GM19452 (cell line): ENCODE measurements around the gene CCL16.

Experiments
- ATAC-seq: cut with Tn5 transposase; IDR thresholded peaks from one replicate; pipeline ENCODE4 v1.9.1; 2021; ENCODE audit not compliant: unreplicated experiment

The CCL16 gene

GRCh38 chr17:35988164-35988563 lies 6.9 kb upstream of the CCL16 start:
- no peak for ATAC-seq

GRCh38 chr17:35986643-35987042 lies 5.3 kb upstream of the CCL16 start, which contains the start of gene CCL14:
CCL14 (minus strand) TSS chr17:35986729; CDS start chr17:35986649, 80 bp downstream.
- no peak for ATAC-seq

GRCh38 chr17:35984140-35984539 lies 2.8 kb upstream of the CCL16 start:
- no peak for ATAC-seq

- no peak for ATAC-seq
Measured at GRCh38 chr17:35982409-35983191, 1.3 kb upstream of the CCL16 start.

- ATAC-seq, result no peak
Measured at GRCh38 chr17:35981908-35982330, 622 bp upstream of the CCL16 start.

GRCh38 chr17:35978346-35978745 lies 3.0 kb downstream of the CCL16 start:
- no peak for ATAC-seq

GRCh38 chr17:35977509-35977908 lies 3.8 kb downstream of the CCL16 start:
- ATAC-seq, result no peak

GRCh38 chr17:35973333-35974260 lies 7.7 kb downstream of the CCL16 start:
- ATAC-seq, result no peak

- ATAC-seq, result no peak
Measured at GRCh38 chr17:35972945-35973332, 8.4 kb downstream of the CCL16 start.

- ATAC-seq, result no peak
Measured at GRCh38 chr17:35972535-35972934, 8.8 kb downstream of the CCL16 start.

- ATAC-seq, result no peak
Measured at GRCh38 chr17:35972066-35972465, 9.2 kb downstream of the CCL16 start.

GRCh38 chr17:35969558-35970380 lies 11.5 kb downstream of the CCL16 start:
- no peak for ATAC-seq

- ATAC-seq, result no peak
Measured at GRCh38 chr17:35968520-35969054, 12.7 kb downstream of the CCL16 start.

GRCh38 chr17:35965272-35965671 lies 16.0 kb downstream of the CCL16 start:
- ATAC-seq, result no peak

GRCh38 chr17:35963663-35964062 lies 17.6 kb downstream of the CCL16 start:
- no peak for ATAC-seq

GRCh38 chr17:35953720-35954119 lies 27.6 kb downstream of the CCL16 start:
- ATAC-seq, result no peak

- ATAC-seq, result no peak
Measured at GRCh38 chr17:35949401-35949800, 31.9 kb downstream of the CCL16 start.

- no peak for ATAC-seq
Measured at GRCh38 chr17:35948092-35948491, 33.2 kb downstream of the CCL16 start.

- ATAC-seq, result no peak
Measured at GRCh38 chr17:35947156-35947585, 34.1 kb downstream of the CCL16 start.

GRCh38 chr17:35944151-35944550 lies 37.1 kb downstream of the CCL16 start:
- ATAC-seq, result no peak

- no peak for ATAC-seq
Measured at GRCh38 chr17:35943537-35943936, 37.8 kb downstream of the CCL16 start, which contains the start of gene LYZL6. LYZL6 (minus strand) TSS chr17:35943713; CDS start chr17:35939356, 4,357 bp downstream.
